GM19025 (cell line): Measurements from ENCODE around the gene ADAMTS2.
"Not testable (repeated sequence)": the region's sequence is repeated elsewhere in the genome, so short reads cannot be mapped to it uniquely, and the experiment has no call there.

Experiments
- ATAC-seq: cut with Tn5 transposase; IDR thresholded peaks from one replicate; pipeline ENCODE4 v1.9.1; 2021; ENCODE audit warnings: mild to moderate bottlenecking, low read depth, moderate library complexity; ENCODE audit not compliant: unreplicated experiment

Gene ADAMTS2

GRCh38 chr5:179327021-179327735, 18.1 kb downstream of the ADAMTS2 start:
- ATAC-seq: no peak

- no peak for ATAC-seq
These were observed 18.9 kb downstream of the ADAMTS2 start for GRCh38 chr5:179326122-179326927.

GRCh38 chr5:179325296-179326031, 19.8 kb downstream of the ADAMTS2 start:
- ATAC-seq: no peak

DNA sequence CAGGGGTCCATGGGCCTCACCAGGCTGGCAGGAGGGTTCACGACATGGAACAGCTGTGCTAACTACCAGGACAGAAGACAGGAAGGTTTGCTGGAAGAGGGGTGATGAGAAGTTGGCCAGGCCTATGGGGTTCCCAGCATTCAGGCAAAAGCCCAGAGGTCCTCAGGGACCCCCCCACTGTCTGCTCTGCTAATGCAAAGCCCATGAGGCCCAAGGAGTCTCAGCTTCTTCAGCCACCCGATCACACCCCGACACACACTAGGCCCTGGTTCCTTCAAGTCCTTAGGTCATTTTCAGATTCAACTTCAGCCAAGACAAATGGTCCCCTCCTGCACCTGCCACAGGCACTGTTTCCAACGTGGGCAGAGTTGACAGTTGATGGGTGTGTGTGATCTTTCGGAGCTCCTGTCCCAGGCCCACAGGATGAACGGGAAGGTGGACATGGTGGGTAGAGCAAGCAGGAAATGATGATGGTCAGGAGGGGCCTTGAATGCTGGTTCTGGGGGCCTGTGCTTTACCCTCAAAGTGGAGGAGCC, 20.4 kb downstream of the ADAMTS2 start:
- no peak for ATAC-seq

DNA sequence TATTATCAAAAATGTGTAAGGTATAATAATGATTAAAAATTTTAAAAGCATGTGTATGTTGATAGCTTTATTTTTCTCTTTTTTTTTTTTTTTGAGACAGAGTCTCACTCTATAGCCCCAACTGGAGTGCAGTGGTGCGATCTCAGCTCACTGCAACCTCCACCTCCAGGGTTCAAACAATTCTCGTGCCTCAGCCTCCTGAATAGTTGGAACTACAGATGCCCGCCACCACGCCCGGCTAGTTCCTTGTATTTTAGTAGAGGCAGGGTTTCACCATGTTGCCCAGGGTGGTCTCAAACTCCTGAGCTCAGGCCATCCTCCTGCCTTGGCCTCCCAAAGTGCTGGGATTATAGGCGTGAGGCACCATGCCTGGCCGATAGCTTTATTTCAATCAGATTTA, 20.9 kb downstream of the ADAMTS2 start:
- ATAC-seq: not testable (repeated sequence)

GRCh38 chr5:179323026-179323870, 22.0 kb downstream of the ADAMTS2 start:
- no peak for ATAC-seq

- no peak for ATAC-seq
These were observed 22.9 kb downstream of the ADAMTS2 start for GRCh38 chr5:179322071-179323025.

DNA sequence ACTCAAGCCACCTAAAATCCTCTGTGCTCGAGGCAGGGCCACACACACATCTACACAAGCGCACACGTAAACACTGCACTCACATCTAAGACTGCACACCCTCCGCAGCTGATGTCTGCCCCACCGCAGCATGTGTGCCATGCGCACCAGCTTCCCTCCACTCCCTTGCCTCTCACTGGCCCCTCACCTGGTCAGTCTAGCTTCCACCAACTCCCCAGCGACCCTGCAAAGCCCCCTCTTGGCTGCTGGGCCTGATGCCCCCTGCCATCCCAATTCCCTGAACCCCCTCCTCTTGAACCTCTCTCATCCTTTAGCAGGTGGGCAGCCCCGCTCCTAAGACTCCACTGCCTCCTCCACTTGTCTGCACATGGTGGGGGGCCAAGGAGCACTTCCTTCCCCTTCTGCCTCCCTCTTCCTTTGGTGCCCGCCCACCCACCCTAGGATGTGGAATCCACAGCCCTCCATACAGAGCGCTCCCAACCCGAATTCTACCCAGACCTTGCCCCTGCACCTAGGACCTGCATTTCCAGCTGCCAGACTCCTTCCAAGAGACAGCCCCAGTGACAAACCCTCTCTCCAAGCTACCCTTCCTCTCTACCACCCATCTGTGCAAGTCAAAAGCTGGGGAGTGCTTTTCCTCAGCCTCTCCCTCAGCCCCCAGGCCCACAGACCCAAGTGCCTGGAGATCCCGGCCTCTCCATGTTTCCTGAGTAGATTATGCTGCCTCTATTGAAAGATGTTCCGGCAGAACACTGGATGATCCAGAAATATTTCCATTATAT, 23.9 kb downstream of the ADAMTS2 start:
- no peak for ATAC-seq

DNA sequence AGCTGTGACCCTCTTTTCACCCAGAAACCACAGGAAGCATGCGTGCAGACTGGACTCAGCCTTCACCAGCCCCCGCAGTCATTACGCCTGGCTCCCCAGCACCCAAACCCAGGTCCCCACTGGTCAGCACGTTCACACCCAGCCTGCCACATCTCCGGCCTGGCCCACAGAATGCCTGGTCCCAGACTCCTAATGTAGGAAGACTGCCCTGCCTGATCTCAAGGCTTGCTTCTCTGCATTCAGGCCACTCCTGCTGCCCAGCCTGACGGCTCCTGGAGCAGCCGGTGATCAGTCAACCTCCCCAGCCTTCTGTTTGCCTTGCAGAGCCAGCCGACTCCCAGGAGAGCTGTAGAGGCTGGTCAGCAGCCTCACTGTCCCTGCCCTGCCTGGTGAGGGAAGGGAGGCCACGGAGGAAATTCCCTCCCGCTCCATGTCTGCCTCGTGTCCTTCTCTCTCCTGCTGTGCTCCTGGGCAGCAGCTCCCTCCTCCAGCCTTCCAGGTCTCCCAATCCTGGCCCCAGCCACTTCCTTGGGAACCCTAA, 25.4 kb downstream of the ADAMTS2 start:
- ATAC-seq: no peak

DNA sequence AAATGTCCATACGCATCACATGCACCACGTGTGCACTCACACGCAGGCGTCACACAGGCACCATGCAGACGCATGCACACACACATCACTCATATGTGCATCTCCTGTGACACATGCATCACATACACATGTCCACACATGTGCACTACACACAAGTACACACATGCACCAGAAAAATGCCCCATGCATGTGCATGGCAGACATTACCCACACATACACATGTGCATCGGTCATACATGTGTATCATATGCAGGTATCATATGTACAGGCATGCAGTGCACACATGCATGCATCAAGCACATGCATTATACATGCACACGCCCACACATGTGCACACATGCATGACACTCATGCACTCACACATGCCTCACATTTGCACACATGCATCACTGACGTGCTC, 26.1 kb downstream of the ADAMTS2 start:
- no peak for ATAC-seq

GRCh38 chr5:179318221-179318955, 26.9 kb downstream of the ADAMTS2 start:
- ATAC-seq: no peak

DNA sequence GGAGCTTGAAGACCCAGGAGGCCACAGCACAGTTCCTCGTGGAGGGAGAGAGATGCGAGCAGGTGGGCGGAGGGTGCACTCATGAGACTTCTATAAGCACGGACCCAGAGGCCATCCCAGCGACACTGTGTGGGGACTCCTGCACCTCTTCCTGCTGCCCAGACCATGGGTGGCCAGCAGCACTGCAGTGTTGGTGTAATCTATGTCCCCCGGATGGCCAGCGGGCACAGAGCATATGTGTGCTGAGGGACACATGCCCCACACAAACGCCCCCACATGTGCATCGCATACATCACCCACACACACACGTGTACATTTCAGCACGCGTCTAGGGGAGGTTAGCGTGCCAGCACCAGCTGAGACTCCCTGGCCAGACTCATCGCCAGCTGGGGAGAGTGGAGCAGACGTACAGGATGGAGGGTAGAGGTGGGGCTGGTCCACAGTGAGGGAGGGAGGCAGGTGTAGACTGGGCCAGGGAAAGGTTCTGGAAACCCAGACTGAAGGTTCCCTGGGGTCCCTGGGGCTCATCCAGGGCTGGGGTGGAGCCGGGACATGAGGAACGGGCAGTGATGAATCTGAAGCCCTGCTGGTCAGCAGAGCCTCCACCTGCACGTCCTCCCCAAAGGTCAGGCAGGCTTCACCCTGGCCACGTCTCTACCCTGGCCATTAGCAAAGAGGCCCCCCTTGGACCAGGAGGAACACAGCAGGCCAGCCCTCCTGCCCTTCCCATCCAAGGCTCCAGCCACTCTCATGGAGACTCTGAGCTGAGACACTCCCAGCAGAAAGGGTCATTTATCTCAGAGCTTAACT, 27.6 kb downstream of the ADAMTS2 start:
- no peak for ATAC-seq

DNA sequence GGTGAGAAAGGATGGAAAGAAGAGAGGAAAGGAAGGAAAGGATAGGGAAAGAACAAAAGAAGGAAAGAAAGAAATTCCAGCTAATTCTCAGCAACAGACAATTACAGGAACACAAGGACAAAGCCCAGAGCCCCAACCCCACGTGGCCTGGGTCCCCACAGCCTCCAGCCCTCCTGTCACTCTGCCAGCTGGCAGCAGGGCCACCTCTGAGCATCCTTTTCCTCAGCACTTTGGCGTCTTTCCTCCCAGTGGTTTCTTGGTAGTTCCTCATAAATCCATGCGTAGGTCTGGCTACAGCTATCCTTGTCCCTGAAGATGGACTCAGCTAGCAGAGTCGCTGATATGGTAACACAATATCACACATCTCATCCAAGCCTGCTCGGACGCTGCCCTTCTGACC, 28.3 kb downstream of the ADAMTS2 start:
- no peak for ATAC-seq

DNA sequence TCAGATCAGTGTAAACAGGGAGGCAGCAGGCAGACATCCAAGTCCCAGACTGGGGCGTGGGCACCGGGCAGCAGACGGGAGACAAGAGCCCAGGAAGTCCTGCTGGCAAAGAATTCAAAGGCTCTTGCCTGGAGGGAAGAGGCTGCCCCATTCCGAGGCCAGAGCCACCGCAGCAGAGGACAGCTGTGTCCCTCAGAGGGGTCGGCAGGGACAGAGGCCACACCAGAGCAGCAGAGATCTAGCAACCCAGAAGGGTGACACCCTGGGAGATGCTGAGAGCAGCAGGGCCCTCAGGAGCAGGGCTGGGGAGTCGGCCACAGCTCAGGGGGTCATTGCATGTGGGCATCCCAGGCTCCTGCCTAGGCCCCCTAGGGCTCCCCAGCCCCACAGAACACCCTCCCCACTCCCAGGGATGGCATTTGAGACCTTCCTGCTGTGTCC, 29.1 kb downstream of the ADAMTS2 start:
- ATAC-seq: no peak

GRCh38 chr5:179315356-179315890, 29.8 kb downstream of the ADAMTS2 start:
- ATAC-seq: no peak
